Kidney (tissue), 14 donors: ENCODE data around the gene IMMP2L. TPM values are rescaled to one million over a fixed set of nuclear protein-coding genes. Genes with fewer than 3 reads are reported as not detected.

Experiments
- DNase-seq, 5 donors: peaks; one replicate each; pipeline ENCODE4 v3.0.0-alpha.2; 2013 to 2020
- FAIRE-seq: peaks from 2 replicates; lab custom pipeline; 2012; peaks lifted over from hg19 to GRCh38; lab: Jason Lieb, UNC
- H3K27ac ChIP-seq, 2 donors: one replicate each; pipeline ENCODE4 v1.7.0; 2013; ENCODE audit warnings: low read depth in 2 of 2, low read length in 2 of 2, inconsistent platforms in 1 of 2
- H3K27me3 ChIP-seq: one replicate; pipeline ENCODE4 v1.7.1; 2013; ENCODE audit warnings: low read length, inconsistent platforms; ENCODE audit not compliant: control insufficient read depth, insufficient read depth
- H3K36me3 ChIP-seq, 3 donors: one replicate each; pipeline versions ENCODE4 v1.7.0 to v1.7.1; 2013; ENCODE audit warnings: low read length in 3 of 3, control low read depth in 1 of 3, inconsistent platforms in 1 of 3; ENCODE audit not compliant: insufficient read depth in 3 of 3, control insufficient read depth in 2 of 3
- H3K4me1 ChIP-seq, 3 donors: one replicate each; pipeline versions ENCODE4 v1.7.0 to v1.7.1; 2013; ENCODE audit warnings: low read length in 3 of 3, inconsistent platforms in 1 of 3, low read depth in 1 of 3; ENCODE audit not compliant: control insufficient read depth in 2 of 3, insufficient read depth in 2 of 3
- H3K4me3 ChIP-seq, 3 donors: one replicate each; pipeline versions ENCODE4 v1.7.0 to v1.8.1; 2013; ENCODE audit warnings: low read length in 3 of 3, control low read depth in 1 of 3, inconsistent platforms in 1 of 3
- H3K9ac ChIP-seq, 3 donors: one replicate each; pipeline versions ENCODE4 v1.7.0 to v1.7.1; 2013; ENCODE audit warnings: low read length in 3 of 3, control low read depth in 1 of 3, inconsistent platforms in 1 of 3
- H3K9me3 ChIP-seq, 3 donors: one replicate each; pipeline versions ENCODE4 v1.7.0 to v1.7.1; 2013; ENCODE audit warnings: low read length in 3 of 3, control low read depth in 1 of 3, inconsistent platforms in 1 of 3; ENCODE audit not compliant: control insufficient read depth in 2 of 3, insufficient read depth in 1 of 3
- intact Hi-C: fragments of 100-400 bp; cut with DNase I; formaldehyde crosslinking; loops from one replicate; pipeline ENCODE4 v1.11.1; 2022
- polyA plus RNA-seq: library from polyadenylated mRNA; stranded (reverse); fragments of 350-450 nt; fragmentation: Illumina TruSeq; extraction: RNeasy Lipid Tissue Mini Kit (QIAGEN cat#74804); gene quantifications from one replicate; pipeline ENCODE4 v1.2.3, GENCODE V29; 2014; ENCODE audit warnings: low read depth, low replicate concordance; ENCODE audit not compliant: insufficient read depth
- total RNA-seq: library from RNA; stranded (reverse); fragmentation: NEBNext Ultra II Directional; extraction: Animal tissue kit (Norgen Biotek cat#: 25700); gene quantifications from one replicate; pipeline ENCODE4 v1.2.1, GENCODE V29; 2021
- TF ChIP-seq, protein P1 (sequence below): IDR thresholded peaks from 3 replicates; pipeline ENCODE4 v1.5.1; 2012; ENCODE audit warnings: mild to moderate bottlenecking, moderate library complexity, borderline replicate concordance; ENCODE audit not compliant: insufficient read depth; ENCODE audit errors: extremely low read depth
- donor health status: control.
- donor health status: control.
- donor health status: control.
- donor health status: control.
- donor health status: control.
- donor health status: DM: yes; HTN: yes; CAD: no.
- donor health status: Normal renal cell carcinoma (clear cell type).

IMMP2L gene
- total and polyA plus RNA-seq, 2 donors from 2014 or later, result 46.4 to 52.1 TPM

DNA sequence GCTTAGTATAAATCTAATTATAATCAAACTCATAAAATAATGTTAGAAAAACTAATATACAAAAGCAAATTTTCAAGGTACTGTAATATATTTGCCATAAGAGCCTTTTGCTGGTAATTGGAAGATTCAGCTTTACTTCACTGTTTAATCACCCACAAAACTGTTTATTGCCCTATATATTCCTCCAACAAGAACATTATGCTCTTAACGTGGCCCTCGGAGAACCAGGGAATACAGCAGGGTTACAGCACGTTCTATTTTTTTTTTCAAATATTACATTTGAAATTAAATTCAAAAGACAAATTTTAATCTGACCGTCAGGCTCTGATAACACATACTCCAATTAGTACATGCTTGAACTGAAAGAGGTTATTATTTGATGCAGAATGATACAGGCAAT is 807.6 kb downstream of the IMMP2L start:
- no peaks in the 10 kb centered on the region for H3K9me3 ChIP-seq
- no peaks in the 10 kb centered on the region for H3K36me3 ChIP-seq
- intact Hi-C loops, result no loop called here
- H3K27ac ChIP-seq, result no peak overlapping the region
- DNase-seq (no peak), FAIRE-seq (no peak)
- no peak overlapping the region for H3K9ac ChIP-seq
- H3K27me3 ChIP-seq, result no peaks in the 10 kb centered on the region
- H3K4me3 ChIP-seq, result no peak overlapping the region
- H3K4me1 ChIP-seq, result no peaks in the 10 kb centered on the region
- TF ChIP-seq, protein P1, sequence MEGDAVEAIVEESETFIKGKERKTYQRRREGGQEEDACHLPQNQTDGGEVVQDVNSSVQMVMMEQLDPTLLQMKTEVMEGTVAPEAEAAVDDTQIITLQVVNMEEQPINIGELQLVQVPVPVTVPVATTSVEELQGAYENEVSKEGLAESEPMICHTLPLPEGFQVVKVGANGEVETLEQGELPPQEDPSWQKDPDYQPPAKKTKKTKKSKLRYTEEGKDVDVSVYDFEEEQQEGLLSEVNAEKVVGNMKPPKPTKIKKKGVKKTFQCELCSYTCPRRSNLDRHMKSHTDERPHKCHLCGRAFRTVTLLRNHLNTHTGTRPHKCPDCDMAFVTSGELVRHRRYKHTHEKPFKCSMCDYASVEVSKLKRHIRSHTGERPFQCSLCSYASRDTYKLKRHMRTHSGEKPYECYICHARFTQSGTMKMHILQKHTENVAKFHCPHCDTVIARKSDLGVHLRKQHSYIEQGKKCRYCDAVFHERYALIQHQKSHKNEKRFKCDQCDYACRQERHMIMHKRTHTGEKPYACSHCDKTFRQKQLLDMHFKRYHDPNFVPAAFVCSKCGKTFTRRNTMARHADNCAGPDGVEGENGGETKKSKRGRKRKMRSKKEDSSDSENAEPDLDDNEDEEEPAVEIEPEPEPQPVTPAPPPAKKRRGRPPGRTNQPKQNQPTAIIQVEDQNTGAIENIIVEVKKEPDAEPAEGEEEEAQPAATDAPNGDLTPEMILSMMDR, result no peak

DNA sequence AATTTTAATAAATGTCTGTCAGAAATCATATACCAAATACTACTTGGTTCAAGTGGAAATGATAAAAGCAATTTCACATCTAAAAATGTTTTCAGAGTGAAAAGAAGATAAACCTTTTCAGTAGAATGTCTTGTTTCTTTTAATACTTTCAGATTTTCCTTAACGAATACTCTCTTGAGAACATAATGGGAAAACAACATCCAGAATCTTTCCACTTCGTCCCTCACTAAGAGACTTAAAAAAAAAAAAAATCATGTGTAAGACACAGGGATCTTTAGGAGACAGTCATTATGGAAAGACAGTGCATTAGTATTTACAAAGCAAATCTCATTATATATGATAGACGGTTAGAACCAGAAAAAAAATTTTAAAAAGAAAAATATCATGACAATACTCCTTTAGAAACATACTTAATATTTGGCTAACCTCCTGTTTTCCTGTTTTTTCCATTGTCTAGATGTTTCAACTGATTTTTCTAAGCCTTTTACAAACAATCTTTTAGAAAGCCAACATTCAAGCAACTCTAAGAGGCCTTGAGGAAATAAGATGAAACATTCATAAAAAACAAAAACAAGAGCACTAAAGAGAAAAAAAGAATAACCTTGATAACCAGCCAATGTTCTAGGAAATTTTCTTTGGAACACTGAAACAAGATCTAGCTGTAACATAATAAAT is 811.2 kb downstream of the IMMP2L start:
- DNase-seq, result no peak
- Histone ChIP-seq H3K9me3 (no peaks in the 10 kb centered on the region), H3K4me1 (no peaks in the 10 kb centered on the region), H3K4me3 (no peak overlapping the region), H3K36me3 (no peaks in the 10 kb centered on the region), H3K9ac (no peak overlapping the region), H3K27ac (no peak overlapping the region), H3K27me3 (no peaks in the 10 kb centered on the region)
- no peak for FAIRE-seq
- intact Hi-C loops, result no loop called here
- TF ChIP-seq, protein P1, result no peak

DNA sequence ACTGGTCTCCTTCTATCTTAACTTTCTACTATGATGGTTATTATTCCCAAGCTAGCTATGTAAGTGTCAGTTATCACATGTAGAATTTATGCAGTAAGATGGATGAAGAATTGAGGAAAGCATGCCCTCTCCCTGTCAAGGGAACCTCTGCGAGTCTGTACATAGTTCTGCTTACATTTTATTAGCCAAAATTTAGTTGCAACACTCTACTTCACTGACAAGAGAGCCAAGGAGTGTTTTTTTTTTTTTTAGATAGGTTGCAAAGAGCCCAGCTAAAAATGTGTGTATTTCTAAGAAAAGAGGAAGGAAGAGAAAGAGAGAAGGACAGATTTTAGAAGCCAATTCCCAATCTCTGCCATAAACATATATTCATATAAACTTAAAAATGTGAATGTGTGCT is 829.1 kb downstream of the IMMP2L start:
- no peaks in the 10 kb centered on the region for H3K4me1 ChIP-seq
- no peaks in the 10 kb centered on the region for H3K9me3 ChIP-seq
- H3K27ac ChIP-seq, result no peak overlapping the region
- no peaks in the 10 kb centered on the region for H3K27me3 ChIP-seq
- no peak overlapping the region for H3K4me3 ChIP-seq
- DNase-seq, result no peak
- TF ChIP-seq, protein P1, result no peak
- no peak overlapping the region for H3K9ac ChIP-seq
- intact Hi-C loops, result no loop called here
- FAIRE-seq, result no peak
- H3K36me3 ChIP-seq, result no peaks in the 10 kb centered on the region

DNA sequence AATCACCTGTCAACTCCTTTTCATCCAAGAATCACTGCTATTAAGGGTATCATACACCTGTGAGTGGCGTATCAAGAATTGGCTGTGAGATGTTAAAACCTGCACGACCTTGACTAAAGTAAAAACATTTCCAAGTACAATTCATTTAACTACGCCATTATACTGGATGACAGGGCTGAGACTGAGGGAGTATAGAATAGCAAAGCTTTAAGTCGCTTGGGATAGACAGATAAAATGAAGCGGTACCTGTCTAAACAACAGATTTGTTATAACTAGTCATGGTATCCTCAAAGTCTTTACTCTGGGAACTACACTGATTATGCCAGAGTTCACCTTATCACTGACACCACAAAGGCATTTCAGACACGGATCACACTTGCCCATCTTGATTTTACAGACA is 837.5 kb downstream of the IMMP2L start:
- Histone ChIP-seq H3K27ac (no peak overlapping the region), H3K4me3 (no peak overlapping the region), H3K27me3 (no peaks in the 10 kb centered on the region), H3K36me3 (no peaks in the 10 kb centered on the region), H3K4me1 (no peaks in the 10 kb centered on the region), H3K9me3 (no peaks in the 10 kb centered on the region), H3K9ac (no peak overlapping the region)
- intact Hi-C loops, result no loop called here
- no peak for DNase-seq
- TF ChIP-seq, protein P1, result no peak
- no peak for FAIRE-seq
